AG09309 (cell line): Measurements from ENCODE around the gene ASTN2.

Experiments
- DNase-seq: peaks from one replicate; pipeline ENCODE4 v3.0.0-alpha.2; 2010; ENCODE audit warnings: low read depth
- H3K4me3 ChIP-seq: 2 replicates; pipeline ENCODE4 v1.5.1; 2011; ENCODE audit warnings: mild to moderate bottlenecking, low read depth, low read length, moderate library complexity; ENCODE audit not compliant: control insufficient read depth
- CTCF ChIP-seq: IDR thresholded peaks from 2 replicates; pipeline ENCODE4 v1.5.1; 2011; ENCODE audit warnings: mild to moderate bottlenecking, low read depth, low read length, inconsistent platforms; ENCODE audit not compliant: insufficient read depth, control insufficient read depth; ENCODE audit errors: missing control alignments

The ASTN2 gene

GRCh38 chr9:117239428-117239827, 175.4 kb downstream of the ASTN2 start:
- TF ChIP-seq CTCF = no peak
- H3K4me3 ChIP-seq = no peak overlapping the region
- no peak for DNase-seq

- H3K4me3 ChIP-seq = no peak overlapping the region
- DNase-seq = no peak
- TF ChIP-seq CTCF = no peak
These were observed 180.8 kb downstream of the ASTN2 start for GRCh38 chr9:117234103-117234502.

- H3K4me3 ChIP-seq = no peak overlapping the region
- DNase-seq = no peak
- TF ChIP-seq CTCF = no peak
These were observed 181.8 kb downstream of the ASTN2 start for GRCh38 chr9:117233016-117233415.

- TF ChIP-seq CTCF = no peak
- DNase-seq = no peak
- no peak overlapping the region for H3K4me3 ChIP-seq
These were observed 182.6 kb downstream of the ASTN2 start for GRCh38 chr9:117232281-117232680.

GRCh38 chr9:117231012-117231411, 183.8 kb downstream of the ASTN2 start:
- no peak overlapping the region for H3K4me3 ChIP-seq
- no peak for DNase-seq
- TF ChIP-seq CTCF = no peak

GRCh38 chr9:117224695-117225094, 190.2 kb downstream of the ASTN2 start:
- H3K4me3 ChIP-seq = no peak overlapping the region
- no peak for TF ChIP-seq CTCF
- DNase-seq = no peak

GRCh38 chr9:117218951-117219350, 195.9 kb downstream of the ASTN2 start:
- TF ChIP-seq CTCF = no peak
- no peak for DNase-seq

More at GRCh38 chr9:117218951-117219350, 195.9 kb downstream of the ASTN2 start:
- H3K4me3 ChIP-seq = no peak overlapping the region
